Esophagus squamous epithelium (tissue), 5 donors: ENCODE data around the gene INVS. TPM values are rescaled to one million over a fixed set of nuclear protein-coding genes. Genes with fewer than 3 reads are reported as not detected.
"Not testable (repeated sequence)": the region's sequence is repeated elsewhere in the genome, so short reads cannot be mapped to it uniquely, and the experiment has no call there.

Experiments
- DNase-seq: peaks from one replicate; lab custom pipeline; 2025; lab: John Stamatoyannopoulos, UW
- H3K27ac ChIP-seq, 4 donors: fragments of 200-600 bp; sonication (generic); one replicate each; pipeline ENCODE4 v1.5.1; 2016 to 2019; ENCODE audit warnings: mild to moderate bottlenecking in 1 of 4
- H3K27me3 ChIP-seq, 4 donors: fragments of 200-600 bp; sonication (generic); 1 replicate in 3 of 4; 2 replicates in 1 of 4; pipeline versions ENCODE4 v1.5.1 to v1.6.0; 2017 to 2021; ENCODE audit warnings: antibody characterized with exemption in 1 of 4
- H3K36me3 ChIP-seq, 3 donors: fragments of 200-600 bp; sonication (generic); one replicate each; pipeline ENCODE4 v1.5.1; 2016 to 2019
- H3K4me1 ChIP-seq, 3 donors: fragments of 200-600 bp; sonication (generic); one replicate each; pipeline ENCODE4 v1.5.1; 2017 to 2019
- H3K4me3 ChIP-seq, 4 donors: fragments of 200-600 bp; sonication (generic); 1 replicate in 3 of 4; 2 replicates in 1 of 4; pipeline ENCODE4 v1.5.1; 2016 to 2019; ENCODE audit warnings: mild to moderate bottlenecking in 2 of 4, moderate library complexity in 1 of 4
- H3K9me3 ChIP-seq, 3 donors: fragments of 200-600 bp; sonication (generic); one replicate each; pipeline ENCODE4 v1.5.1; 2016 to 2019
- CTCF ChIP-seq, 6 experiments: fragments of 450-650 bp in 4 of 6; fragments of 200-600 bp in 2 of 6; sonication (generic) in 2 of 6; IDR thresholded peaks; one replicate each; pipeline ENCODE4 v1.5.1; 2016 to 2019; ENCODE audit warnings: antibody characterized with exemption in 6 of 6, mild to moderate bottlenecking in 4 of 6, moderate library complexity in 4 of 6
- POLR2A ChIP-seq, 4 donors: fragments of 450-650 bp; IDR thresholded peaks; one replicate each; pipeline ENCODE4 v1.6.1; 2017; ENCODE audit warnings: antibody characterized with exemption in 4 of 4, mild to moderate bottlenecking in 4 of 4, moderate library complexity in 3 of 4
- WGBS, 2 donors: methylation state at CpG; one replicate each; pipeline ENCODE4 v1.1.5; 2018; 5-methylcytosine and 5-hydroxymethylcytosine counted together
- intact Hi-C: fragments of 100-400 bp; cut with DNase I; formaldehyde crosslinking; loops from one replicate; pipeline ENCODE4 v1.15.0; 2022
- total RNA-seq, 4 donors: library from RNA; depleted of rRNA; stranded (reverse); fragments of >200 nt; gene quantifications; one replicate each; pipeline ENCODE4 v1.1.0, GENCODE V29; 2016
- donor health status: DM: yes; HTN: yes; CAD: no.

The INVS gene
- total RNA-seq, 4 donors from 2014 or later = 8.9 to 24.4 (median 13.3) TPM

GRCh38 chr9:100315561-100315960, 216.5 kb downstream of the INVS start:
- TF ChIP-seq POLR2A (IDR thresholded peaks at IDR 0.05) = no peak
- no peak for TF ChIP-seq CTCF (IDR thresholded peaks at IDR 0.05)
- no peak for DNase-seq
- Histone ChIP-seq H3K4me1 (no peaks in the 10 kb centered on the region), H3K36me3 (peaks cover 0 to 95% (median 0%) of the 10 kb centered on the region in 3 donors), H3K27me3 (no peaks in the 10 kb centered on the region), H3K27ac (no peak overlapping the region), H3K9me3 (no peaks in the 10 kb centered on the region), H3K4me3 (no peak overlapping the region)
- intact Hi-C loops = no loop called here
- WGBS, 2 donors = 81 to 87% methylated on average over 4 of the region's 4 CpGs

GRCh38 chr9:100317706-100318105, 218.7 kb downstream of the INVS start:
- H3K4me3 ChIP-seq = no peak overlapping the region
- peaks cover 0 to 90% (median 0%) of the 10 kb centered on the region in 3 donors for H3K36me3 ChIP-seq
- no peaks in the 10 kb centered on the region for H3K27me3 ChIP-seq
- WGBS, 2 donors = 21 to 44% methylated on average over 1 of the region's 1 CpG
- no peak for TF ChIP-seq CTCF (IDR thresholded peaks at IDR 0.05)
- TF ChIP-seq POLR2A (IDR thresholded peaks at IDR 0.05) = no peak
- H3K27ac ChIP-seq = no peak overlapping the region
- H3K9me3 ChIP-seq = no peaks in the 10 kb centered on the region
- intact Hi-C loops = no loop called here
- no peak for DNase-seq
- H3K4me1 ChIP-seq = no peaks in the 10 kb centered on the region

- Histone ChIP-seq H3K4me1 (no peaks in the 10 kb centered on the region), H3K36me3 (peaks cover 0 to 78% (median 0%) of the 10 kb centered on the region in 3 donors), H3K27me3 (no peaks in the 10 kb centered on the region), H3K27ac (no peak overlapping the region), H3K9me3 (no peaks in the 10 kb centered on the region), H3K4me3 (no peak overlapping the region)
- WGBS, 2 donors = 57 to 75% methylated on average over 3 of the region's 3 CpGs
- intact Hi-C loops = no loop called here
- no peak for DNase-seq
- TF ChIP-seq POLR2A (IDR thresholded peaks at IDR 0.05) (no peak), CTCF (IDR thresholded peaks at IDR 0.05) (peak; percentile 24 to 68 (median 46))
Observed at GRCh38 chr9:100322954-100323536, 224.0 kb downstream of the INVS start.

- H3K9me3 ChIP-seq = no peaks in the 10 kb centered on the region
- no peak for DNase-seq
- no peak for TF ChIP-seq POLR2A (IDR thresholded peaks at IDR 0.05)
- peak in 5 of 6 experiments; percentile 21 to 48 (median 28) for TF ChIP-seq CTCF (IDR thresholded peaks at IDR 0.05)
- WGBS, 2 donors = 53 to 57% methylated on average over 4 of the region's 4 CpGs
- no peaks in the 10 kb centered on the region for H3K4me1 ChIP-seq
- H3K4me3 ChIP-seq = no peak overlapping the region
- intact Hi-C loops = no loop called here
- no peaks in the 10 kb centered on the region for H3K27me3 ChIP-seq
- no peak overlapping the region for H3K27ac ChIP-seq
- H3K36me3 ChIP-seq = peaks cover 0 to 72% (median 0%) of the 10 kb centered on the region in 3 donors
Observed at GRCh38 chr9:100324594-100325200, 225.7 kb downstream of the INVS start.

GRCh38 chr9:100338736-100339135, 239.7 kb downstream of the INVS start:
- H3K9me3 ChIP-seq, H3K27me3 ChIP-seq, H3K4me1 ChIP-seq, DNase-seq, H3K4me3 ChIP-seq, intact Hi-C loops, H3K27ac ChIP-seq: not testable (repeated sequence)
- peaks cover 0 to 45% (median 3%) of the 10 kb centered on the region in 3 donors for H3K36me3 ChIP-seq
- WGBS, 2 donors = 86 to 96% methylated on average over 5 of the region's 5 CpGs
